ENCODE measurements around the gene IPO11. TPM values are rescaled to one million over a fixed set of nuclear protein-coding genes. Genes with fewer than 3 reads are reported as not detected.

The IPO11 gene
- total and polyA plus RNA-seq, 2 of the 4 experiments (the other 2 are of a cell fraction), result 12.6 to 40.0 TPM

GRCh38 chr5:62504129-62504528, 91.6 kb downstream of the IPO11 start:
- no peak overlapping the region for H4K91ac ChIP-seq (ENCODE audit: insufficient read depth, low read depth, low read length)
- H2AK9ac ChIP-seq (replicated peaks; ENCODE audit: low read depth, low read length, poor library complexity), result no peak overlapping the region
- H2BK20ac ChIP-seq (ENCODE audit: low read depth, low read length), result no peak overlapping the region
- no peaks in the 10 kb centered on the region for H3K9me1 ChIP-seq (ENCODE audit: insufficient read depth, low read length)
- no peak for ATAC-seq (ENCODE audit: low read depth)
- no peak overlapping the region for H3K27ac ChIP-seq (ENCODE audit: insufficient read depth, low read length)
- no peak overlapping the region for H3K9ac ChIP-seq (ENCODE audit: low read depth, low read length)
- H3K4me3 ChIP-seq (ENCODE audit: insufficient read depth, low read depth, low read length), result no peak overlapping the region
- no peak overlapping the region for H2BK120ac ChIP-seq (ENCODE audit: low read depth, low read length)
- no peak overlapping the region for H3K18ac ChIP-seq (ENCODE audit: low read depth, low read length)
- H4K8ac ChIP-seq (ENCODE audit: low read depth in 2 of 2, low read length in 2 of 2), result no peak overlapping the region
- no peaks in the 10 kb centered on the region for H3K79me1 ChIP-seq (ENCODE audit: low read depth in 1 of 2, low read length in 2 of 2)
- DNase-seq, result no peak
- CTCF ChIA-PET, result no interaction called here
- H2AFZ ChIP-seq (replicated peaks; ENCODE audit: low read length, poor library complexity), result no peak overlapping the region
- no peak overlapping the region for H4K5ac ChIP-seq (ENCODE audit: low read depth, low read length)
- H3K4ac ChIP-seq (ENCODE audit: low read depth, low read length), result no peak overlapping the region
- intact Hi-C loops (cut with micrococcal nuclease), result no loop called here
- no peaks in the 10 kb centered on the region for H3K9me3 ChIP-seq (ENCODE audit: control insufficient read depth, insufficient read depth, low read length)
- no peak overlapping the region for H3K23ac ChIP-seq (ENCODE audit: low read depth, low read length)
- no peak for TF ChIP-seq POLR2A (IDR thresholded peaks at IDR 0.05; ENCODE audit: low read depth, low read length)
- TF ChIP-seq, protein P1, sequence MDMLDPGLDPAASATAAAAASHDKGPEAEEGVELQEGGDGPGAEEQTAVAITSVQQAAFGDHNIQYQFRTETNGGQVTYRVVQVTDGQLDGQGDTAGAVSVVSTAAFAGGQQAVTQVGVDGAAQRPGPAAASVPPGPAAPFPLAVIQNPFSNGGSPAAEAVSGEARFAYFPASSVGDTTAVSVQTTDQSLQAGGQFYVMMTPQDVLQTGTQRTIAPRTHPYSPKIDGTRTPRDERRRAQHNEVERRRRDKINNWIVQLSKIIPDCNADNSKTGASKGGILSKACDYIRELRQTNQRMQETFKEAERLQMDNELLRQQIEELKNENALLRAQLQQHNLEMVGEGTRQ (IDR thresholded peaks at IDR 0.05; ENCODE audit: low read depth, low read length), result no peak
- TF ChIP-seq RAD21 (IDR thresholded peaks at IDR 0.05; ENCODE audit: low read length), result no peak
- TF ChIP-seq FOS (IDR thresholded peaks at IDR 0.05; ENCODE audit: low read depth, low read length), result no peak
- TF ChIP-seq MXI1 (IDR thresholded peaks at IDR 0.05; ENCODE audit: borderline replicate concordance, low read depth, low read length), result no peak
- TF ChIP-seq CEBPB (IDR thresholded peaks at IDR 0.05; ENCODE audit: low read depth, low read length), result no peak
- no peak for TF ChIP-seq BHLHE40 (IDR thresholded peaks at IDR 0.05; ENCODE audit: low read depth, low read length)
- TF ChIP-seq RCOR1 (IDR thresholded peaks at IDR 0.05; ENCODE audit: insufficient replicate concordance, low read length), result no peak
- TF ChIP-seq, protein P2, sequence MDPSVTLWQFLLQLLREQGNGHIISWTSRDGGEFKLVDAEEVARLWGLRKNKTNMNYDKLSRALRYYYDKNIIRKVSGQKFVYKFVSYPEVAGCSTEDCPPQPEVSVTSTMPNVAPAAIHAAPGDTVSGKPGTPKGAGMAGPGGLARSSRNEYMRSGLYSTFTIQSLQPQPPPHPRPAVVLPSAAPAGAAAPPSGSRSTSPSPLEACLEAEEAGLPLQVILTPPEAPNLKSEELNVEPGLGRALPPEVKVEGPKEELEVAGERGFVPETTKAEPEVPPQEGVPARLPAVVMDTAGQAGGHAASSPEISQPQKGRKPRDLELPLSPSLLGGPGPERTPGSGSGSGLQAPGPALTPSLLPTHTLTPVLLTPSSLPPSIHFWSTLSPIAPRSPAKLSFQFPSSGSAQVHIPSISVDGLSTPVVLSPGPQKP (IDR thresholded peaks at IDR 0.05; ENCODE audit: borderline replicate concordance, low read depth, low read length), result no peak
- TF ChIP-seq MAFK (IDR thresholded peaks at IDR 0.05; ENCODE audit: low read depth, low read length), result no peak
- TF ChIP-seq CTCF (conservative IDR thresholded peaks at IDR 0.05; ENCODE audit: low read depth, low read length), result no peak
- no peak for TF ChIP-seq RFX5 (IDR thresholded peaks at IDR 0.05; ENCODE audit: low read depth, low read length)
- no peak for TF ChIP-seq CHD1 (IDR thresholded peaks at IDR 0.05; ENCODE audit: low read depth, low read length)
- no peak for TF ChIP-seq MAZ (IDR thresholded peaks at IDR 0.05; ENCODE audit: borderline replicate concordance, low read depth, low read length)
- TF ChIP-seq SMC3 (IDR thresholded peaks at IDR 0.05; ENCODE audit: low read depth, low read length), result no peak
- no peak for TF ChIP-seq NFE2L2 (IDR thresholded peaks at IDR 0.05; ENCODE audit: low read depth, low read length)
- BruUV-seq (replicated peaks), result no TSS peak
- dilution Hi-C loops (cut with HindIII; ENCODE audit: low sequenced_read_pairs, unreplicated experiment), result no loop called here
- H4K20me1 ChIP-seq (ENCODE audit: insufficient read depth, low read length), result no peaks in the 10 kb centered on the region
- no peak overlapping the region for H3K14ac ChIP-seq (replicated peaks; ENCODE audit: low read depth, low read length)
- no peak overlapping the region for H3K56ac ChIP-seq (ENCODE audit: extremely low read depth, insufficient read depth, low read length)
- H2AK5ac ChIP-seq (ENCODE audit: low read depth, low read length), result no peak overlapping the region
- H2BK15ac ChIP-seq (ENCODE audit: low read depth, low read length), result no peak overlapping the region
- no peaks in the 10 kb centered on the region for H3K36me3 ChIP-seq (ENCODE audit: control insufficient read depth, insufficient read depth, low read length)
- H3K4me2 ChIP-seq (ENCODE audit: low read depth, low read length), result no peak overlapping the region
- H2BK5ac ChIP-seq (ENCODE audit: low read depth, low read length, poor library complexity, severe bottlenecking), result no peak overlapping the region
- POLR2A ChIA-PET (ENCODE audit: unreplicated experiment), result no interaction called here
- H3K27me3 ChIP-seq (ENCODE audit: control insufficient read depth, insufficient read depth, low read length), result no peaks in the 10 kb centered on the region
- in situ Hi-C loops (cut with MboI; ENCODE audit: low sequenced_read_pairs), result no loop called here
- H3K4me1 ChIP-seq (ENCODE audit: control insufficient read depth, insufficient read depth, low read length), result no peaks in the 10 kb centered on the region

Data from IMR-90 (cell line).